B cell (primary cell): ENCODE measurements around the gene NCKAP5L. TPM values are rescaled to one million over a fixed set of nuclear protein-coding genes. Genes with fewer than 3 reads are reported as not detected.
"Not testable (repeated sequence)": the region's sequence is repeated elsewhere in the genome, so short reads cannot be mapped to it uniquely, and the experiment has no call there.

ENCODE experiments used
- ATAC-seq: fragments of 200-7000 bp; cut with Tn5 transposase; one replicate; pipeline ENCODE4 v1.10.0; 2021; ENCODE audit warnings: low read depth, mild to moderate bottlenecking, moderate number of reproducible peaks, moderate library complexity
- CTCF ChIA-PET: fragments of 350-600 bp; sonication (Branson Sonifier 250); formaldehyde crosslinking; loops from one replicate; lab custom pipeline; 2021; ENCODE audit warnings: antibody characterized with exemption, inconsistent platforms; lab: Charles Lee
- POLR2A ChIA-PET: fragments of 350-600 bp; sonication (Branson Sonifier 250); formaldehyde crosslinking; loops from one replicate; lab custom pipeline; 2021; ENCODE audit warnings: antibody characterized with exemption; lab: Charles Lee
- DNase-seq: peaks from one replicate; pipeline ENCODE4 v3.0.0; 2013
- H2AFZ ChIP-seq: 2 replicates; pipeline ENCODE4 v1.6.1; 2012; ENCODE audit warnings: mild to moderate bottlenecking, low read depth, low read length; ENCODE audit not compliant: insufficient read depth, poor library complexity, severe bottlenecking
- H3K27ac ChIP-seq, 2 donors: 1 replicate in 1 of 2; 2 replicates in 1 of 2; pipeline ENCODE4 v1.5.1; 2012 to 2013; ENCODE audit warnings: low read length in 2 of 2, mild to moderate bottlenecking in 2 of 2, moderate library complexity in 1 of 2
- H3K27me3 ChIP-seq, 4 experiments: fragments of 200-600 bp in 1 of 4; sonication (generic) in 1 of 4; replicated peaks in 1 of 4; 1 replicate in 2 of 4; 2 replicates in 2 of 4; pipeline versions ENCODE4 v1.6.1 to v1.7.0; 2013 to 2016; ENCODE audit warnings: low read length in 3 of 4, mild to moderate bottlenecking in 2 of 4, mixed read lengths in 1 of 4, moderate library complexity in 1 of 4; ENCODE audit not compliant: insufficient read depth in 4 of 4, control insufficient read depth in 3 of 4; ENCODE audit errors: control extremely low read depth in 1 of 4
- H3K36me3 ChIP-seq, 2 experiments: replicated peaks in 1 of 2; 1 replicate in 1 of 2; 2 replicates in 1 of 2; pipeline versions ENCODE4 v1.6.1 to v1.7.1; 2013; ENCODE audit warnings: low read length in 1 of 2; ENCODE audit not compliant: insufficient read depth in 2 of 2, control insufficient read depth in 1 of 2; ENCODE audit errors: control extremely low read depth in 1 of 2, extremely low read depth in 1 of 2
- H3K4me1 ChIP-seq, 2 donors: fragments of 200-600 bp in 1 of 2; sonication (generic) in 1 of 2; 1 replicate in 1 of 2; 2 replicates in 1 of 2; pipeline versions ENCODE4 v1.5.1 to v1.6.1; 2013 to 2017; ENCODE audit warnings: low read length in 2 of 2; ENCODE audit not compliant: control insufficient read depth in 2 of 2, insufficient read depth in 2 of 2
- H3K4me2 ChIP-seq: replicated peaks from 2 replicates; pipeline ENCODE3; 2012; ENCODE audit warnings: mild to moderate bottlenecking, low read depth, low read length; ENCODE audit not compliant: poor library complexity, severe bottlenecking
- H3K4me3 ChIP-seq, 5 experiments: fragments of 200-600 bp in 1 of 5; sonication (generic) in 1 of 5; 1 replicate in 3 of 5; 2 replicates in 2 of 5; pipeline versions ENCODE4 v1.5.1 to v1.7.0; 2011 to 2016; ENCODE audit warnings: low read length in 4 of 5, mild to moderate bottlenecking in 4 of 5, low read depth in 2 of 5, control low read depth in 1 of 5, moderate library complexity in 1 of 5; ENCODE audit not compliant: insufficient read depth in 1 of 5; ENCODE audit errors: control extremely low read depth in 1 of 5, extremely low read depth in 1 of 5
- H3K79me2 ChIP-seq: fragments of 200-600 bp; sonication (generic); one replicate; pipeline ENCODE4 v1.6.0; 2016; ENCODE audit warnings: low read length; ENCODE audit not compliant: control insufficient read depth, insufficient read depth
- H3K9ac ChIP-seq: fragments of 200-600 bp; sonication (generic); 2 replicates; pipeline ENCODE4 v1.6.1; 2017; ENCODE audit warnings: mild to moderate bottlenecking, low read length, moderate library complexity
- H3K9me3 ChIP-seq, 3 donors: one replicate each; pipeline versions ENCODE4 v1.6.1 to v1.7.1; 2013; ENCODE audit warnings: low read length in 2 of 3; ENCODE audit not compliant: control insufficient read depth in 2 of 3, insufficient read depth in 1 of 3; ENCODE audit errors: control extremely low read depth in 1 of 3
- H4K20me1 ChIP-seq: 2 replicates; pipeline ENCODE4 v1.6.0; 2012; ENCODE audit warnings: mild to moderate bottlenecking, low read length; ENCODE audit not compliant: insufficient read depth, control insufficient read depth, poor library complexity, severe bottlenecking
- H3K27ac Mint-ChIP-seq: one replicate; pipeline ENCODE4 v1.8.0; 2021; ENCODE audit warnings: mixed read lengths
- H3K27me3 Mint-ChIP-seq: one replicate; pipeline ENCODE4 v1.8.0; 2021; ENCODE audit warnings: mixed read lengths
- H3K4me1 Mint-ChIP-seq: one replicate; pipeline ENCODE4 v1.8.0; 2021; ENCODE audit warnings: mixed read lengths
- H3K4me3 Mint-ChIP-seq: one replicate; pipeline ENCODE4 v1.8.0; 2021; ENCODE audit warnings: mixed read lengths
- H3K9me3 Mint-ChIP-seq: one replicate; pipeline ENCODE4 v1.8.0; 2022; ENCODE audit warnings: mixed read lengths; ENCODE audit not compliant: insufficient read depth
- EZH2 ChIP-seq: IDR thresholded peaks from 2 replicates; pipeline ENCODE4 v1.6.1; 2012; ENCODE audit warnings: borderline replicate concordance, low read depth, mild to moderate bottlenecking, moderate library complexity, low read length; ENCODE audit not compliant: insufficient read depth, poor library complexity, severe bottlenecking
- WGBS: methylation state at CpG from one replicate; pipeline ENCODE4 v1.1.5; 2013; ENCODE audit warnings: missing lambda C conversion rate; ENCODE audit not compliant: insufficient coverage; 5-methylcytosine and 5-hydroxymethylcytosine counted together
- intact Hi-C: fragments of 100-400 bp; cut with micrococcal nuclease; formaldehyde crosslinking; loops from one replicate; pipeline ENCODE4 v1.10.0; 2022
- polyA plus RNA-seq: library from polyadenylated mRNA; depleted of rRNA; stranded (reverse); fragments of >200 nt; gene quantifications from 2 replicates; pipeline ENCODE4 v1.2.3, GENCODE V29; 2012
- total RNA-seq, 2 donors: library from RNA; stranded (reverse); fragments of 120-200 nt in 1 of 2; gene quantifications; 1 replicate in 1 of 2; 2 replicates in 1 of 2; pipeline versions ENCODE4 v1.2.3 to v1.2.4, GENCODE V29; 2013 to 2022
- TF ChIP-seq, protein P1 (sequence below): fragments of 200-600 bp; IDR thresholded peaks from one replicate; pipeline ENCODE4 v1.8.0; 2022; ENCODE audit warnings: antibody characterized with exemption, mild to moderate bottlenecking

Gene NCKAP5L
- total and polyA plus RNA-seq, 2 donors (not counting 1 experiment from before 2014, with no cell fraction given), result 3.2 to 13.2 TPM

DNA sequence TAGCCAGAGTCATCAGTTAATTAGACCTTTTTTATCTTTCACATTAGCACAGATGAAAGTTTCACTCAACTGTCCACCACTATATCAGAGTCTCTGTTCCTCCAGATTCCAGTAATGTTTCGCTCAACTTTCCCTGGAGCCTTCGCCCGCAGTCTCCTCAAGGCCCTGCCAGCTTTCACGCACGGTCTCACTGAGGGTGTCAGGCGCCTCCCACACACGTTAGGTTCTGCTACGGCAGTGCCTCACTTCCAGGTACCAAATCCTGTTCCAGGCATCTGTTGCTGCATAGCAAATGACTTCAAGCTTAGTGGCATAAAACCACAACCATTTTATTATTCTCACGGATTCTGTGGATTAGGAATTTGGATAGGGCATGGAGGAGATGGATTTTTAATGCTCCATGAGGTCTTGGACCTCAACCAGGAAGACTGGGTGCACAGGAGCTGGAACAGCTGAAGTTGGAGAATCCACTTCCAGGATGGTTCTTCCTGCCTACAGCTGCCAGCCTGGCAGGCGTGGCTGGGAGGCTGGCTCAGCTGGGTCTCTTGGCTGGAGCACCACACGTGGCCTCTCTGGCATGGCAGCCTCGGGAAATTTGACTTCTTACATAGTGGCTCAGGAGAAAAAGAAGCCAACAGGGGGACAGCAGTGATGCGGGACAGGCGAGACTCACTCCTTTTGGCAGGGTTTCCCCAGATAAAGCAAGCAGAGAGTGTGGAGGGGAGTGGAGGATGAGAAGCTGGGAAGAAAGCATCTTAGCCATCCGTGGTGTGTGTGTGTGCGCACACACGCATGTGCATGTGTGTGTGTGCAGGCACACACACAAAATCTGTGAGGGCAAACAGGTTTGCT, 36.0 kb upstream of the NCKAP5L start:
- Histone ChIP-seq H3K79me2 (no peaks in the 10 kb centered on the region), H3K27ac (no peak overlapping the region), H2AFZ (no peak overlapping the region), H4K20me1 (no peaks in the 10 kb centered on the region), H3K27me3 (no peaks in the 10 kb centered on the region), H3K36me3 (no peaks in the 10 kb centered on the region), H3K9ac (no peak overlapping the region), H3K4me3 (no peak overlapping the region), H3K4me2 (no peak overlapping the region), H3K9me3 (no peaks in the 10 kb centered on the region), H3K4me1 (no peaks in the 10 kb centered on the region)
- no peak for DNase-seq
- POLR2A ChIA-PET, result no interaction called here
- TF ChIP-seq, protein P1, sequence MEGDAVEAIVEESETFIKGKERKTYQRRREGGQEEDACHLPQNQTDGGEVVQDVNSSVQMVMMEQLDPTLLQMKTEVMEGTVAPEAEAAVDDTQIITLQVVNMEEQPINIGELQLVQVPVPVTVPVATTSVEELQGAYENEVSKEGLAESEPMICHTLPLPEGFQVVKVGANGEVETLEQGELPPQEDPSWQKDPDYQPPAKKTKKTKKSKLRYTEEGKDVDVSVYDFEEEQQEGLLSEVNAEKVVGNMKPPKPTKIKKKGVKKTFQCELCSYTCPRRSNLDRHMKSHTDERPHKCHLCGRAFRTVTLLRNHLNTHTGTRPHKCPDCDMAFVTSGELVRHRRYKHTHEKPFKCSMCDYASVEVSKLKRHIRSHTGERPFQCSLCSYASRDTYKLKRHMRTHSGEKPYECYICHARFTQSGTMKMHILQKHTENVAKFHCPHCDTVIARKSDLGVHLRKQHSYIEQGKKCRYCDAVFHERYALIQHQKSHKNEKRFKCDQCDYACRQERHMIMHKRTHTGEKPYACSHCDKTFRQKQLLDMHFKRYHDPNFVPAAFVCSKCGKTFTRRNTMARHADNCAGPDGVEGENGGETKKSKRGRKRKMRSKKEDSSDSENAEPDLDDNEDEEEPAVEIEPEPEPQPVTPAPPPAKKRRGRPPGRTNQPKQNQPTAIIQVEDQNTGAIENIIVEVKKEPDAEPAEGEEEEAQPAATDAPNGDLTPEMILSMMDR, result no peak
- no peak for TF ChIP-seq EZH2
- 95% methylated on average over 14 of the region's 17 CpGs for WGBS
- Mint-ChIP-seq H3K4me3 (no peak overlapping the region), H3K9me3 (no peaks in the 10 kb centered on the region), H3K27ac (no peak overlapping the region), H3K27me3 (peaks cover 21% of the 10 kb centered on the region), H3K4me1 (no peaks in the 10 kb centered on the region)
- ATAC-seq, result no peak
- CTCF ChIA-PET, result interaction anchor here (0.8 to 0.9 kb wide), 2 partner anchors 123 to 160 kb away, joined by 3 read pairs; partner anchors contain the start of gene TMBIM6
- intact Hi-C loops, result no loop called here

DNA sequence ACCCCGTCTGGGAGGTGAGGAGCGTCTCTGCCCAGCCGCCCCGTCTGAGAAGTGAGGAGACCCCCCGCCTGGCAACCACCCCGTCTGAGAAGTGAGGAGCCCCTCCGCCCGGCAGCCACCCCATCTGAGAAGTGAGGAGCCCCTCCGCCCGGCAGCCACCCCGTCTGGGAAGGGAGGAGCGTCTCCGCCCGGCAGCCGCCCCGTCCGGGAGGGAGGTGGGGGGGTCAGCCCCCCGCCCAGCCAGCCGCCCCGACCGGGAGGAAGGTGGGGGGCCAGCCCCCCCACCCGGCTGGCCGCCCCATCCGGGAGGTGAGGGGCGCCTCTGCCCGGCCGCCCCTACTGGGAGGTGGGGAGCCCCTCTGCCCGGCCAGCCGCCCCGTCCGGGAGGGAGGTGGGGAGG, 32.7 kb upstream of the NCKAP5L start:
- CTCF ChIA-PET, POLR2A ChIA-PET, H3K9me3 Mint-ChIP-seq, H3K27ac ChIP-seq, H3K9me3 ChIP-seq, H3K27ac Mint-ChIP-seq, H3K36me3 ChIP-seq, H3K4me2 ChIP-seq, H4K20me1 ChIP-seq, intact Hi-C loops, H3K9ac ChIP-seq, DNase-seq, H3K79me2 ChIP-seq, ATAC-seq, H3K4me3 Mint-ChIP-seq, H2AFZ ChIP-seq, H3K4me1 Mint-ChIP-seq, H3K27me3 ChIP-seq, H3K4me3 ChIP-seq, H3K4me1 ChIP-seq: not testable (repeated sequence)
- peaks cover 26% of the 10 kb centered on the region for H3K27me3 Mint-ChIP-seq
- WGBS, result 100% methylated on average over 1 of the region's 31 CpGs

DNA sequence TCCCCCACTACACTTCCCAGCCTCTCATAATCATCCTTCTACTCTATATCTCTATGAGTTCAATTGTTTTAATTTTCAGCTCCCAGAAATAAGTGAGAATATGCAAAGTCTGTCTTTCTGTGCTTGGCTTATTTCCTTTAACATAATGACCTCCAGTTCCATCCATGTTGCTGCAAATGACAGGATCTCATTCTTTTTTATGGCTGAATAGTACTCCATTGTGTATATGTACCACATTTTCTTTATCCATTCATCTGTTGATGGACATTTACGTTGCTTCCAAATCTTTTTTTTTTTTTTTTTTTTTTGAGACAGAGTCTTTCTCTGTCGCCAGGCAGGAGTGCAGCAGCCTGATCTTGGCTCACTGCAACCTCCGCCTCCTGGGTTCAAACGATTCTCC, 27.7 kb upstream of the NCKAP5L start:
- H3K9me3 ChIP-seq, H3K4me2 ChIP-seq, POLR2A ChIA-PET, H3K27ac ChIP-seq, H3K4me3 ChIP-seq, H3K79me2 ChIP-seq, H2AFZ ChIP-seq, H3K36me3 ChIP-seq, H3K4me1 Mint-ChIP-seq, H4K20me1 ChIP-seq, intact Hi-C loops, H3K9ac ChIP-seq, H3K4me1 ChIP-seq, H3K4me3 Mint-ChIP-seq, H3K9me3 Mint-ChIP-seq, H3K27ac Mint-ChIP-seq, ATAC-seq, H3K27me3 ChIP-seq, DNase-seq: not testable (repeated sequence)
- CTCF ChIA-PET, result interaction anchor here (0.6 to 3.4 kb wide), 2 partner anchors 11 to 598 kb away, joined by 3 to 14 read pairs; no protein-coding TSS in a partner anchor
- H3K27me3 Mint-ChIP-seq, result peaks cover 39% of the 10 kb centered on the region
- 100% methylated on average over 2 of the region's 4 CpGs for WGBS
